Cardiac fibroblast (primary cell): ENCODE measurements around the gene CACNA1A.
A peak's percentile ranks its signal among the peaks of the same experiment; 100 is the strongest.

ENCODE experiments used
- DNase-seq, 2 donors: peaks; one replicate each; pipeline versions ENCODE4 v3.0.0 to v3.0.0-alpha.2; 2010; ENCODE audit warnings: low read depth in 2 of 2
- H3K4me3 ChIP-seq, 2 donors: replicated peaks in 1 of 2; 1 replicate in 1 of 2; 2 replicates in 1 of 2; pipeline ENCODE4 v1.5.1; 2011; ENCODE audit warnings: low read depth in 2 of 2, low read length in 2 of 2, mild to moderate bottlenecking in 2 of 2, moderate library complexity in 1 of 2
- CTCF ChIP-seq: IDR thresholded peaks from one replicate; pipeline ENCODE4 v1.5.1; 2011; ENCODE audit warnings: low read depth, mild to moderate bottlenecking, low read length, inconsistent platforms

CACNA1A gene

GRCh38 chr19:13502231-13502630, 4.0 kb downstream of the CACNA1A start:
- no peak for TF ChIP-seq CTCF
- DNase-seq = no peak
- no peak overlapping the region for H3K4me3 ChIP-seq

- no peak for DNase-seq
- no peak overlapping the region for H3K4me3 ChIP-seq
- no peak for TF ChIP-seq CTCF
Measured at GRCh38 chr19:13499692-13500091, 6.6 kb downstream of the CACNA1A start.

- no peak for TF ChIP-seq CTCF
- peak in 1 of 2 donors; percentile 25 for DNase-seq
- no peak overlapping the region for H3K4me3 ChIP-seq
Measured at GRCh38 chr19:13493516-13494310, 12.6 kb downstream of the CACNA1A start.

GRCh38 chr19:13492128-13492527, 14.2 kb downstream of the CACNA1A start:
- no peak overlapping the region for H3K4me3 ChIP-seq
- peak; percentile 29 to 84 for DNase-seq
- no peak for TF ChIP-seq CTCF

GRCh38 chr19:13487985-13488384, 18.3 kb downstream of the CACNA1A start:
- no peak overlapping the region for H3K4me3 ChIP-seq
- no peak for TF ChIP-seq CTCF
- no peak for DNase-seq

- no peak for DNase-seq
- TF ChIP-seq CTCF = no peak
- H3K4me3 ChIP-seq = no peak overlapping the region
Measured at GRCh38 chr19:13484166-13484565, 22.1 kb downstream of the CACNA1A start.

GRCh38 chr19:13483215-13483614, 23.1 kb downstream of the CACNA1A start:
- no peak for TF ChIP-seq CTCF
- no peak for DNase-seq
- no peak overlapping the region for H3K4me3 ChIP-seq
